Loucy (cell line): ENCODE results near the gene WAC.

Source experiments
- H2AFZ ChIP-seq: fragments of 200-600 bp; sonication (generic); 2 replicates; pipeline ENCODE4 v1.6.0; 2016; ENCODE audit warnings: antibody characterized with exemption, mild to moderate bottlenecking, low read length, moderate library complexity
- H3F3A ChIP-seq: fragments of 200-600 bp; 2 replicates; pipeline ENCODE4 v1.6.0; 2016; ENCODE audit warnings: antibody characterized with exemption, low read depth, mild to moderate bottlenecking
- H3K27me3 ChIP-seq: fragments of 200-600 bp; sonication (generic); 2 replicates; pipeline ENCODE4 v1.6.1; 2014; ENCODE audit warnings: low read length, mild to moderate bottlenecking; ENCODE audit not compliant: insufficient read depth, poor library complexity, severe bottlenecking
- H3K36me3 ChIP-seq: fragments of 200-600 bp; sonication (generic); 2 replicates; pipeline ENCODE4 v1.6.1; 2016; ENCODE audit warnings: low read length; ENCODE audit not compliant: insufficient read depth
- H3K4me1 ChIP-seq: fragments of 200-600 bp; sonication (generic); 2 replicates; pipeline ENCODE4 v1.5.1; 2014; ENCODE audit warnings: low read length, mild to moderate bottlenecking; ENCODE audit not compliant: insufficient read depth, poor library complexity, severe bottlenecking
- H3K4me2 ChIP-seq: fragments of 200-600 bp; sonication (generic); 2 replicates; pipeline ENCODE4 v1.6.0; 2014; ENCODE audit warnings: antibody characterized with exemption, low read length, low read depth, mild to moderate bottlenecking; ENCODE audit not compliant: poor library complexity, severe bottlenecking
- H3K4me3 ChIP-seq: fragments of 200-600 bp; sonication (generic); 2 replicates; pipeline ENCODE4 v1.5.1; 2014; ENCODE audit warnings: low read length, mild to moderate bottlenecking, mixed read lengths; ENCODE audit not compliant: poor library complexity, severe bottlenecking
- H3K79me2 ChIP-seq: fragments of 200-600 bp; sonication (generic); 2 replicates; pipeline ENCODE4 v1.6.1; 2014; ENCODE audit warnings: low read length; ENCODE audit not compliant: insufficient read depth
- H3K9ac ChIP-seq: fragments of 200-600 bp; sonication (generic); 2 replicates; pipeline ENCODE4 v1.6.0; 2014; ENCODE audit warnings: mild to moderate bottlenecking, low read depth, low read length, moderate library complexity; ENCODE audit not compliant: poor library complexity, severe bottlenecking
- H3K9me2 ChIP-seq: fragments of 200-600 bp; sonication (generic); replicated peaks from 2 replicates; pipeline ENCODE4 v1.6.1; 2016; ENCODE audit warnings: low read depth, low read length, mixed read lengths
- H3K9me3 ChIP-seq: fragments of 200-600 bp; sonication (generic); 2 replicates; pipeline ENCODE4 v1.6.1; 2014; ENCODE audit warnings: mild to moderate bottlenecking, antibody characterized with exemption, low read length, low read depth; ENCODE audit not compliant: insufficient read depth
- H4K20me1 ChIP-seq: fragments of 200-600 bp; sonication (generic); 2 replicates; pipeline ENCODE4 v1.6.0; 2014; ENCODE audit warnings: antibody characterized with exemption, low read length, mild to moderate bottlenecking; ENCODE audit not compliant: insufficient read depth, poor library complexity, severe bottlenecking
- EZH2phosphoT487 ChIP-seq: fragments of 200-600 bp; IDR thresholded peaks from 2 replicates; pipeline ENCODE4 v1.6.1; 2018; ENCODE audit warnings: antibody characterized with exemption, mild to moderate bottlenecking, moderate library complexity, borderline replicate concordance
- TF ChIP-seq, protein P1 (sequence below): fragments of 200-600 bp; sonication (generic); conservative IDR thresholded peaks from 2 replicates; pipeline ENCODE4 v1.5.1; 2014; ENCODE audit warnings: mild to moderate bottlenecking, antibody characterized with exemption, low read length

WAC gene

DNA sequence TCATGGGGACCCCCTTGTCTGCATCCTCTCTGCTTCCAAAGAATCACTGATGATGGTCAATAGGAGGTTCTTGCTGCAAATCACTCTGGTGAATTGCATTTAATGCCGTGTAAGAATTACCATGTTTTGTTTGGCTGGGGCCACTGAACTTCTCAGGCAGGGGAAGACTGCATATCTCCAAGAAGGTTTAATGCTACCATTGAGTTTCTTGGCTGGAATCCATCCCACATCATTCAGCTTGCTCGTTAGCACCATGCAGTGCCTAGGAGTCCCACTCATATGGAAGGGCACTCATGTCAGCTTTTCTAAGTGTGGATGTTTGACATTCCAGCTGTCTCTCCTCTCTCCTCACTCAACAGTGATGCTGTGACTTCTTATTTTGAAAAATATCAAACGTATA is 94.2 kb downstream of the WAC start:
- Histone ChIP-seq H3F3A (peaks cover 3% of the 10 kb centered on the region; the same call in 1 of the 2 replicates), H4K20me1 (no peaks in the 10 kb centered on the region)

DNA sequence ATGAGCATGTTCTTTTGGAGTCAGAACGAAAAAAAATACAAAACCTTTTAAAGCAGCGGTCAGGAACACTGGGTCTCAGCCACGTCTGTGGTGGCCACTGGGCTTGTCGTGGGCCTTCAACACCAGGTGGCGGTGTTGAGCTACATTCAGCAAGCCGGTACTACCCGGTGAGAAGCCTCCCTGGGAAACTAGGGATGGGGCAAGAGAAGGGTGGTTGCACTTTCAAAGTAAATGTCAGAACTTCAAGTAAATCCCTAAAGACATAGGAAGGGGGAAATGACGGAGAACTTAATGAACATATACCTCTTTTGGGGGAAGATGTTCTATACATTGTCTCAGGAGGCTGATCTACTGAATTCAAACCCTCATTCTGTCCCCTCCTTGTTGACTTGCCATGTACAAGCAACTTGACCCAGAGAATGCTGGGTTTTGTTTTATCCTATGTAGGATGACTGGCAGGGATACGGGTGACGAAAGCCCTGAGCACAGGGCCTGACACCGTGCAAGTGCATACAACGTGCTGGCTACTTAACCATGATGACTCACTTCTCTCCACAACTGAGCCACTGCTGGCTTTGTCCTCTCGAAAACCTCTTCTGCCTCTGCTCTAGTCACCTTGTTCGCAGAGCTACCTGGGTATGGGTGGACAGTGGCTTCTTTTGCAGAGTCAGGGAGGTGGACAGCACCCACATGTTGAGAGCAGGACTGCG is 95.4 kb downstream of the WAC start:
- no peaks in the 10 kb centered on the region for H3K4me1 ChIP-seq
- peaks cover 3% of the 10 kb centered on the region; the same call in 1 of the 2 replicates for H3F3A ChIP-seq
- no peaks in the 10 kb centered on the region for H3K9me2 ChIP-seq
- no peaks in the 10 kb centered on the region for H3K9me3 ChIP-seq
- H3K36me3 ChIP-seq = no peaks in the 10 kb centered on the region
- H3K79me2 ChIP-seq = no peaks in the 10 kb centered on the region
- TF ChIP-seq, protein P1, sequence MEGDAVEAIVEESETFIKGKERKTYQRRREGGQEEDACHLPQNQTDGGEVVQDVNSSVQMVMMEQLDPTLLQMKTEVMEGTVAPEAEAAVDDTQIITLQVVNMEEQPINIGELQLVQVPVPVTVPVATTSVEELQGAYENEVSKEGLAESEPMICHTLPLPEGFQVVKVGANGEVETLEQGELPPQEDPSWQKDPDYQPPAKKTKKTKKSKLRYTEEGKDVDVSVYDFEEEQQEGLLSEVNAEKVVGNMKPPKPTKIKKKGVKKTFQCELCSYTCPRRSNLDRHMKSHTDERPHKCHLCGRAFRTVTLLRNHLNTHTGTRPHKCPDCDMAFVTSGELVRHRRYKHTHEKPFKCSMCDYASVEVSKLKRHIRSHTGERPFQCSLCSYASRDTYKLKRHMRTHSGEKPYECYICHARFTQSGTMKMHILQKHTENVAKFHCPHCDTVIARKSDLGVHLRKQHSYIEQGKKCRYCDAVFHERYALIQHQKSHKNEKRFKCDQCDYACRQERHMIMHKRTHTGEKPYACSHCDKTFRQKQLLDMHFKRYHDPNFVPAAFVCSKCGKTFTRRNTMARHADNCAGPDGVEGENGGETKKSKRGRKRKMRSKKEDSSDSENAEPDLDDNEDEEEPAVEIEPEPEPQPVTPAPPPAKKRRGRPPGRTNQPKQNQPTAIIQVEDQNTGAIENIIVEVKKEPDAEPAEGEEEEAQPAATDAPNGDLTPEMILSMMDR = peak; percentile 93
- TF ChIP-seq EZH2phosphoT487 = no peak
- H4K20me1 ChIP-seq = no peaks in the 10 kb centered on the region
- H3K27me3 ChIP-seq = no peaks in the 10 kb centered on the region
- no peak overlapping the region for H3K4me3 ChIP-seq
- no peak overlapping the region for H3K4me2 ChIP-seq
- no peak overlapping the region for H3K9ac ChIP-seq
- 0 out of 2 replicates have a peak overlapping the region, but pooled peaks have one; percentile 61 for H2AFZ ChIP-seq

More for the DNA sequence above, 94.2 kb downstream of the WAC start:
- no peaks in the 10 kb centered on the region for H3K9me2 ChIP-seq
- H3K4me1 ChIP-seq = no peaks in the 10 kb centered on the region
- H3K27me3 ChIP-seq = no peaks in the 10 kb centered on the region
- no peaks in the 10 kb centered on the region for H3K79me2 ChIP-seq
- TF ChIP-seq EZH2phosphoT487 = no peak
- TF ChIP-seq, protein P1 = no peak
- no peak overlapping the region for H2AFZ ChIP-seq
- no peak overlapping the region for H3K4me2 ChIP-seq
- no peaks in the 10 kb centered on the region for H3K9me3 ChIP-seq
- peaks cover 4% of the 10 kb centered on the region; the same call in 1 of the 2 replicates for H3K36me3 ChIP-seq
- H3K9ac ChIP-seq = no peak overlapping the region
- no peak overlapping the region for H3K4me3 ChIP-seq

DNA sequence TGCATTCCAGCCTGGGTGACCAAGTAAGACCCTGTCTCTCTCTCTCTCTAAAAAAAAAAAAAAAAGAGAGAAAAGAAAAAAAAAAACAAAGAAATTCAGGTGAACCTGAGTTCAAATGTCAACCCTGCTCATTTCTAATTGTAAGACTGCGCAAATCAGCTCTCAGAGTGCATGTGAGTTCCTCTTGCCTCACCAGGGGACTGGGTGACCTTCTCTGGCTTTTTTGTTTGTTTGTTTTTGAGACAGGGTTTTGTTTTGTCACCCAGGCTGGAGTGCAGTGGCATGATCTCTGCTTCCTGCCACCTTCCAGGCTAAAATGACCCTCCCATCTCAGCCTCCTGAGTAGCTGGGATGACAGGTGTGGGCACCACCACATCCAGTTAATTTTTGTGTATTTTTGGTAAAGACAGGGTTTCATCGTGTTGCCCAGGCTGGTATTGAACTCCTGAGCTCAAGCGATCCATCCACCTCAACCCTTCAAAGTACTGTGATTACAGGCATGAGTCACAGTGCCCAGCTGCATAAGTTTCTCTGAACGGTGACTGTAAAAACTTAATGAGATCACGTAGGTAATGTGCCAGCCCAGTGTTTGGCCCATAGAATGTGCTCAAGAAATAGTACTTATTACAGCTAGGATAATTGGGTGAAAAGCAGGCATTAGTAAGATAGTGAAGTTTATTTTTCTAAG is 99.1 kb downstream of the WAC start:
- H3F3A ChIP-seq = no peaks in the 10 kb centered on the region
- H3K4me3 ChIP-seq = no peak overlapping the region
- no peaks in the 10 kb centered on the region for H3K36me3 ChIP-seq
- H3K4me2 ChIP-seq = no peak overlapping the region
- no peaks in the 10 kb centered on the region for H3K27me3 ChIP-seq
- H3K79me2 ChIP-seq = no peaks in the 10 kb centered on the region
- no peaks in the 10 kb centered on the region for H4K20me1 ChIP-seq
- no peaks in the 10 kb centered on the region for H3K4me1 ChIP-seq
- no peaks in the 10 kb centered on the region for H3K9me2 ChIP-seq
- no peak for TF ChIP-seq EZH2phosphoT487
- TF ChIP-seq, protein P1 = no peak
- no peak overlapping the region for H2AFZ ChIP-seq
- H3K9me3 ChIP-seq = no peaks in the 10 kb centered on the region
- H3K9ac ChIP-seq = no peak overlapping the region
